Activated effector memory CD4-positive, alpha-beta T cell treated with Interleukin-2 at 50 U/mL for 16 hours (primary cell): ENCODE measurements around the gene FRMPD4.

Source experiments
- DNase-seq: peaks from one replicate; pipeline ENCODE4 v3.0.0-alpha.2; 2020

Gene FRMPD4

GRCh38 chrX:12554206-12554605 is 415.9 kb downstream of the FRMPD4 start:
- DNase-seq: no peak

- no peak for DNase-seq
Measured at GRCh38 chrX:12563121-12563520, 424.8 kb downstream of the FRMPD4 start.

- DNase-seq: no peak
Measured at GRCh38 chrX:12564221-12564620, 425.9 kb downstream of the FRMPD4 start.

GRCh38 chrX:12567857-12568256 is 429.6 kb downstream of the FRMPD4 start:
- DNase-seq: no peak

GRCh38 chrX:12570859-12571501 is 432.7 kb downstream of the FRMPD4 start:
- no peak for DNase-seq

- DNase-seq: no peak
Measured at GRCh38 chrX:12579311-12579710, 441.0 kb downstream of the FRMPD4 start.

- DNase-seq: no peak
Measured at GRCh38 chrX:12580548-12580947, 442.3 kb downstream of the FRMPD4 start.

- no peak for DNase-seq
Measured at GRCh38 chrX:12581546-12581945, 443.3 kb downstream of the FRMPD4 start.

- DNase-seq: no peak
Measured at GRCh38 chrX:12582649-12583048, 444.4 kb downstream of the FRMPD4 start.

GRCh38 chrX:12583543-12583942 is 445.3 kb downstream of the FRMPD4 start:
- DNase-seq: no peak

- DNase-seq: no peak
Measured at GRCh38 chrX:12595720-12596119, 457.4 kb downstream of the FRMPD4 start.

- DNase-seq: no peak
Measured at GRCh38 chrX:12610079-12610478, 471.8 kb downstream of the FRMPD4 start.

GRCh38 chrX:12611471-12611870 is 473.2 kb downstream of the FRMPD4 start:
- no peak for DNase-seq

- no peak for DNase-seq
Measured at GRCh38 chrX:12614266-12614665, 476.0 kb downstream of the FRMPD4 start.

- no peak for DNase-seq
Measured at GRCh38 chrX:12615061-12615460, 476.8 kb downstream of the FRMPD4 start.

GRCh38 chrX:12617241-12617640 is 479.0 kb downstream of the FRMPD4 start:
- no peak for DNase-seq

GRCh38 chrX:12647230-12647629 is 509.0 kb downstream of the FRMPD4 start:
- no peak for DNase-seq

- no peak for DNase-seq
Measured at GRCh38 chrX:12648995-12649394, 510.7 kb downstream of the FRMPD4 start.

GRCh38 chrX:12657433-12657832 is 519.2 kb downstream of the FRMPD4 start:
- no peak for DNase-seq

GRCh38 chrX:12657881-12658280 is 519.6 kb downstream of the FRMPD4 start:
- DNase-seq: no peak

- DNase-seq: no peak
Measured at GRCh38 chrX:12661464-12661863, 523.2 kb downstream of the FRMPD4 start.

GRCh38 chrX:12672367-12673106 is 534.3 kb downstream of the FRMPD4 start:
- DNase-seq: no peak

GRCh38 chrX:12673487-12673886 is 535.2 kb downstream of the FRMPD4 start:
- DNase-seq: no peak

GRCh38 chrX:12679522-12679921 is 541.2 kb downstream of the FRMPD4 start:
- no peak for DNase-seq

GRCh38 chrX:12681047-12681446 is 542.8 kb downstream of the FRMPD4 start:
- no peak for DNase-seq
